Neural cell (in vitro differentiated cells): ENCODE measurements around the gene PROX2.

Experiments used
- CTCF ChIP-seq: fragments of 450-650 bp; IDR thresholded peaks from 2 replicates; pipeline ENCODE4 v1.5.1; 2014; ENCODE audit warnings: antibody characterized with exemption, mild to moderate bottlenecking, moderate library complexity; ENCODE audit not compliant: poor library complexity, severe bottlenecking
- EP300 ChIP-seq: fragments of 450-650 bp; conservative IDR thresholded peaks from 2 replicates; pipeline ENCODE4 v1.6.1; 2014; ENCODE audit warnings: antibody characterized with exemption, mild to moderate bottlenecking, moderate library complexity; ENCODE audit not compliant: poor library complexity, severe bottlenecking
- POLR2AphosphoS5 ChIP-seq: IDR thresholded peaks from 2 replicates; pipeline ENCODE4 v1.6.1; 2012

GRCh38 chr14:74911221-74911620, 35.3 kb upstream of the PROX2 start:
- no peak for TF ChIP-seq EP300
- no peak for TF ChIP-seq CTCF
- no peak for TF ChIP-seq POLR2AphosphoS5
